ENCODE results near the gene UQCC2. TPM values are rescaled to one million over a fixed set of nuclear protein-coding genes. Genes with fewer than 3 reads are reported as not detected.

The UQCC2 gene
- total RNA-seq, 1 experiment from 2014 or later = 99.2 TPM

DNA sequence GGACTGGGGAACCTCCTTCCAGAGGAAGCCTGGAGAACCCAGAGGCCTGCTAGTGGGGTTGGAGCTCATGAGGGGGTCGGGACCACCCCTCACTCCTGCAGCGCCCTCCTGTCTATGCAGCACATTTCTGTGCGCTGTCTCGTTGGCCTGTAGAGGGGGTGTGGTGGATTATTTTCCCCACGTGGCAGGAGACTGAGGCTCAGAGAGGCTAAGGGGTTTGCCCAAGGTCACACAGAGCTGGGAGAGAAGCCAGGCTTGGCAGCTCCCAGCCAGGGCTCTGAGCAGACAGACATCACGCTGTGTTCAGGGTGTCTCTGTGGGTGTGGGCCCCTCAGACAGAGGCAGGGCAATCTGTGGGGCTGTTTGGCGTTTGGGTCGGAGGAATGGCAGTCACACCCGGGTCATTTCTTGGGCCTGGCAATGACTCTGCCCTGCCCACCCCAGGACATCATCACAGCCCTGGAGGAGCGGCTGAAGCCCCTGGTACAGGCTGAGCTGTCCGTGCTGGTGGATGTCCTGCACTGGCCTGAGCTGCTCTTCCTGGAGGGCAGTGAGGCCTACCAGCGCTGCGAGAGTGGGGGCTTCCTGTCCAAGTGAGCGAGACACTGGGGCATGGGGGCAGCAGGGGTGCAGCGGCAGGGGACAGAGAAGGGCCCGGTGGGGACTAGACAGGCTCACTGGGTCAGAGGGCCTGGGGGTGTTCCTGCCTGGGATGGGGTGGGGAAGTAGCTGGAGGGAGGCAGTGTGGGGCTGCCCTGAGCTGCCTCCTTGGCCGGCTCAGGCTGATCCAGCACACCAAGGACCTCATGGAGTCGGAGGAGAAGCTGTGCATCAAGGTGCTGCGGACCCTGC lies 27.7 kb downstream of the UQCC2 start:
- H3K27ac ChIP-seq = no peak overlapping the region
- no peak overlapping the region for H3K4me3 ChIP-seq
- peaks cover 76% of the 10 kb centered on the region for H3K36me3 ChIP-seq
- no peak for DNase-seq (ENCODE audit: low read depth in 1 of 2, low spot score in 2 of 2)
- no peaks in the 10 kb centered on the region for H3K27me3 ChIP-seq (replicated peaks)
- peaks cover 1% of the 10 kb centered on the region; the same call in 1 of the 2 replicates for H3K4me1 ChIP-seq (replicated peaks)
- no peaks in the 10 kb centered on the region for H3K9me3 ChIP-seq (replicated peaks)

DNA sequence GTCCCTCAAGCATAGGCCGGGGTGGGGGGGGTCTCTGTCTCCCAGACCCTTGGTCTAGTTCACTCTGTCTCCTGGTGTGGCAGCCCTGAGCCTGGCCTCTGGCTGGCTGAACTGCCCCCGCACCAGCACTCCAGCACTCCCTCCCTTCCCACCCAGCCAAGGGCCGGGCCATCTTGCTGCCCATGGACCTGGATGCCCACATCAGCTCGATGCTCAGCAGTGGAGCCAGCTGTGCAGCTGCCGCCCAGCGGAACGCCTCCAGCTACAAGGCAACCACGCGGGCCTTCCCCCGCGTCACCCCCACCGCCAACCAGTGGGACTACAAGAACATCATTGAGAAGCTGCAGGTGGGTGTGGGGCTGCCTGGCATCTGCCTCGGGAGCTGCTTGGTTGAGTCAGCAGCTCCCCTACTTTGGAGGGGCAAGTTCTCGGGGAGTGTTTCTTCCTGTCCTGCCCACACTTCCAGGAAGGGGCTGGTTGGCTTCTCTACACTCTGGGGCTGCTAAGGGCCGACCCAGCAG lies 28.4 kb downstream of the UQCC2 start:
- no peaks in the 10 kb centered on the region for H3K4me1 ChIP-seq (replicated peaks)
- no peak overlapping the region for H3K4me3 ChIP-seq
- no peaks in the 10 kb centered on the region for H3K27me3 ChIP-seq (replicated peaks)
- H3K27ac ChIP-seq = no peak overlapping the region
- DNase-seq (ENCODE audit: low read depth in 1 of 2, low spot score in 2 of 2) = no peak
- peaks cover 75% of the 10 kb centered on the region for H3K36me3 ChIP-seq
- no peaks in the 10 kb centered on the region for H3K9me3 ChIP-seq (replicated peaks)

DNA sequence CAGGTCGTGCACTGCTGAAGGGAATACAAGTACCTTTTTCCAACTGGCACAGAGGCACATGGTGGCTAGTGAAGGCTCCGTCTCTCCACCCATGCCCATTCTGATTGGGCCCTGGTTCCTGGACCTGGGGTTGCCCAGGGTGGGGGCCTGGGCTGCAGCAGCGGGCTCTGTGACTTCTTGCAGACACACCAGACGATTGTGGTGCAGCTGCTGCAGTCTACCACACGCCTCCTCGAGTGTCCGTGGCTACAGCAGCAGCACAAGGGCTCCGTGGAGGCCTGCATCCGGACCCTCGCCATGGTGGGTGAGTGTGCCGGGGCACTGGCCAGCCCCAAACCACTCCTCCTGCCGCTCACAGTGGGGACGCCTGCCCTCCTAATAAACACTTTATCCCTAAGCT lies 29.2 kb downstream of the UQCC2 start:
- no peak overlapping the region for H3K4me3 ChIP-seq
- no peak overlapping the region for H3K27ac ChIP-seq
- no peaks in the 10 kb centered on the region for H3K27me3 ChIP-seq (replicated peaks)
- no peaks in the 10 kb centered on the region for H3K9me3 ChIP-seq (replicated peaks)
- H3K4me1 ChIP-seq (replicated peaks) = peaks cover 4% of the 10 kb centered on the region
- DNase-seq (ENCODE audit: low read depth in 1 of 2, low spot score in 2 of 2) = no peak
- peaks cover 75% of the 10 kb centered on the region for H3K36me3 ChIP-seq

DNA sequence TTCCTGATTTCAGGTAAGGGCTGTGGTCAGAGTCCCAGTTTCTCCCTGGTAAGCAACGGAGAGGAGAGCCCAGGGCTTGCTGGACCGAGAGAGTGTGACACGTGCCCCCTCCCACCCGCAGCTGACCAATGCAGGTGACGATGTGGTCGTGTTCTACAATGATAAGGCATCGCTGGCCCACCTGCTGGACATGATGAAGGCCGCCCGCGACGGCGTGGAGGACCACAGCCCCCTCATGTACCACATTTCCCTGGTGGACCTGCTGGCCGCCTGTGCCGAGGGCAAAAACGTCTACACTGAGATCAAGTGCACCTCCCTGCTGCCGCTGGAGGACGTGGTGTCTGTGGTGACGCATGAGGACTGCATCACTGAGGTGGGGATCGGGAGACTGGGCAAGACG lies 31.7 kb downstream of the UQCC2 start:
- no peak overlapping the region for H3K4me3 ChIP-seq
- H3K27ac ChIP-seq = no peak overlapping the region
- peaks cover 24% of the 10 kb centered on the region for H3K4me1 ChIP-seq (replicated peaks)
- H3K9me3 ChIP-seq (replicated peaks) = no peaks in the 10 kb centered on the region
- no peaks in the 10 kb centered on the region for H3K27me3 ChIP-seq (replicated peaks)
- no peak for DNase-seq (ENCODE audit: low read depth in 1 of 2, low spot score in 2 of 2)
- peaks cover 79% of the 10 kb centered on the region for H3K36me3 ChIP-seq

DNA sequence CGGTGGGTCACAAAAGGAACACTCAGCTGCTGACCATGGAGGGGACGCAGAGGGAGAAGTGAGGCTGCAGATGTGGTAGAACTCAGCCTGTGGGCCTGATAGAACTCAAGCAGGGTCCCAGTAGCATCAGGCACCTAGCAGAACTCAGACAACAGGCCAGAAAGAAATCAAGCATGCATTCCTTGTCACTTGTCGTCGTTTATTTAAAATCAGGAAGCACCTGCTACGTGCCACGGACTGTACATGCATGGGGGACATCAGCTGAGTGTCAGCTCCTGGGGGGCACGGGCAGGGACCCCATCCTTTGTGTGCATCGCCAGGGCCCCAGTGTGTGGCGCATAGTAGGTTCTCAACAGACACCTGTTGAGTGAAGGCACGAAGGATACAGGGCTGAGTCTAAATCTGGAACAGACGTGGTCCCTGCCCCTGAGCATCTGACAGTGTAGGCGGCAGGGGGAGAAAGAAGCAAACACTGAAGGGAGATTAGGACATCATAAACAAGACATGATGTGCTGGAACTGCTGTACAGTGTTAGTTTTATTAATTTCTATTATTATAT lies 32.5 kb downstream of the UQCC2 start:
- Histone ChIP-seq H3K9me3 (replicated peaks) (no peaks in the 10 kb centered on the region), H3K4me1 (replicated peaks) (peaks cover 26% of the 10 kb centered on the region), H3K4me3 (no peak overlapping the region), H3K27ac (no peak overlapping the region), H3K27me3 (replicated peaks) (no peaks in the 10 kb centered on the region), H3K36me3 (peaks cover 79% of the 10 kb centered on the region)
- DNase-seq (ENCODE audit: low read depth in 1 of 2, low spot score in 2 of 2) = no peak

DNA sequence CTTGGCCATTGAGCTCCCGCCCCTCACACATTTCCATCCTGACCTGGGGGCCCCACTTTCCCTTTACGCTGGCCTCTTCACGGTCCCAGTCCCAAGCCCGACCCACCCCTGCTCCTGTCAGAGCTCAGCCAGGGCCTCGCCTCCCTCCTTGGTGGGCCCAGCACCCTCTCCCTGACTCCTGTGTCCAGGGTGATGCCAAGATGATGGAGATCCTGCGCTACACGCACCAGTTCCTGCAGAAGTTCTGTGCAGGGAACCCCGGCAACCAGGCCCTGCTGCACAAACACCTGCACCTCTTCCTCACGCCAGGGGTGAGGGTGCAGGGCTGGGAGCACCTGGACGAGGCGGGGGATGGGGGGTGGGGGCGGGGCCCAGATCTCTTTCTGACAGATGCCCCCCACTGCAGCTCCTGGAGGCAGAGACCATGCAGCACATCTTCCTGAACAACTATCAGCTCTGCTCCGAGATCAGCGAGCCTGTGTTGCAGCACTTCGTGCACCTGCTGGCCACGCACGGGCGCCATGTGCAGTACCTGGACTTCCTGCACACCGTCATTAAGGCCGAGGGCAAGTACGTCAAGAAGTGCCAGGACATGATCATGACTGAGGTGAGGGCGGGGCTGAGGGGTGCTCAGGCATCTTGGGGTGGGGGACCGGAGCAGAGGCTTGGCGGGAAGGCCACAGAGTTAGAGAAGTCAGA lies 33.1 kb downstream of the UQCC2 start:
- Histone ChIP-seq H3K27ac (no peak overlapping the region), H3K9me3 (replicated peaks) (no peaks in the 10 kb centered on the region), H3K27me3 (replicated peaks) (no peaks in the 10 kb centered on the region), H3K4me3 (no peak overlapping the region), H3K4me1 (replicated peaks) (peaks cover 28% of the 10 kb centered on the region), H3K36me3 (peaks cover 79% of the 10 kb centered on the region)
- DNase-seq (ENCODE audit: low read depth in 1 of 2, low spot score in 2 of 2) = no peak

DNA sequence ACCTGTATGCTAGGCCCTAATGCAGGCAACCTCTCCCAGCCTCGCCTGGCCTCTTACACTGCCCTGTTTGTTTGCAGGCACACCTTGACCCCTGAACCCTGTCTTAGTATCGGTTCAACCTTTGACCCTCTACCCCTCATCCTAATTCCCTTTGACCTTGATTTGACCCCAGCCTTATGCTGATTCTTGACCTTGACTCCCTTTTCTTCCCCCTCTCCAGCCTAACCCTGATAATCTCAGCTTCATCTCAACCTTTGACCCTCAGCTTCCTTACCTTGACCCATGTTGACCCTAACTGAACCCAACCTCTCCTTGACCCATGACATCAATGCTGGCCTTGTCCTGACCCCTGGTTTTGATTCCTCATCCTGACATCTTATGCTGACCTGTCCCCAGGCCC lies 33.8 kb downstream of the UQCC2 start:
- H3K9me3 ChIP-seq (replicated peaks) = no peaks in the 10 kb centered on the region
- H3K36me3 ChIP-seq = peaks cover 75% of the 10 kb centered on the region
- peak overlapping the region; percentile 42; the same call in 1 of the 2 replicates for H3K27ac ChIP-seq
- no peak overlapping the region for H3K4me3 ChIP-seq
- no peaks in the 10 kb centered on the region for H3K27me3 ChIP-seq (replicated peaks)
- H3K4me1 ChIP-seq (replicated peaks) = peaks cover 35% of the 10 kb centered on the region
- DNase-seq (ENCODE audit: low read depth in 1 of 2, low spot score in 2 of 2) = no peak

DNA sequence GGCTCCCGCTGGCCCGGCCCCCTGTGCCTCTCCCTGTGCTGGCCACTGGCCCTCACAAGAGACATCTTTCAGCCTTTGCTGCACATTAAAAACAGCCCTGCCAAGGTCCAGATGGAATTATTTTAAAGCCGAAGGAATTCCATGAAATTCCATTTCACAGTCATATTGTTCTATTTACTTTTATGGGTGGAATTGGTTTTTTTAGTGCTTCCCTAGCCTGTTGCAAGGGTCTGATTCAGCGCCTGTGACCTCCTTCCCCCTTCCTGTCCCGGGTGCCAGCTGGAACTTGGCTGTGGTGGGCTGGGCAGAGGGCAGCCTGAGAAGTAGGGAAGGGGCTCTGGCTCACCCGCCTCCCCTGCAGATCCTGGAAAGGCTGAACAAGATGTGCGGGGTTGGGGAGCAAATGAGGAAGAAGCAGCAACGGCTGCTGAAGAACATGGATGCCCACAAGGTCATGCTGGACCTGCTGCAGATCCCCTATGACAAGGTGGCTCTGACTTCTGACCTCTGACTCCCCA lies 34.3 kb downstream of the UQCC2 start:
- peak overlapping the region; percentile 42; the same call in 1 of the 2 replicates for H3K27ac ChIP-seq
- H3K9me3 ChIP-seq (replicated peaks) = no peaks in the 10 kb centered on the region
- H3K27me3 ChIP-seq (replicated peaks) = no peaks in the 10 kb centered on the region
- H3K4me3 ChIP-seq = no peak overlapping the region
- H3K4me1 ChIP-seq (replicated peaks) = peaks cover 39% of the 10 kb centered on the region
- DNase-seq (ENCODE audit: low read depth in 1 of 2, low spot score in 2 of 2) = no peak
- H3K36me3 ChIP-seq = peaks cover 74% of the 10 kb centered on the region

DNA sequence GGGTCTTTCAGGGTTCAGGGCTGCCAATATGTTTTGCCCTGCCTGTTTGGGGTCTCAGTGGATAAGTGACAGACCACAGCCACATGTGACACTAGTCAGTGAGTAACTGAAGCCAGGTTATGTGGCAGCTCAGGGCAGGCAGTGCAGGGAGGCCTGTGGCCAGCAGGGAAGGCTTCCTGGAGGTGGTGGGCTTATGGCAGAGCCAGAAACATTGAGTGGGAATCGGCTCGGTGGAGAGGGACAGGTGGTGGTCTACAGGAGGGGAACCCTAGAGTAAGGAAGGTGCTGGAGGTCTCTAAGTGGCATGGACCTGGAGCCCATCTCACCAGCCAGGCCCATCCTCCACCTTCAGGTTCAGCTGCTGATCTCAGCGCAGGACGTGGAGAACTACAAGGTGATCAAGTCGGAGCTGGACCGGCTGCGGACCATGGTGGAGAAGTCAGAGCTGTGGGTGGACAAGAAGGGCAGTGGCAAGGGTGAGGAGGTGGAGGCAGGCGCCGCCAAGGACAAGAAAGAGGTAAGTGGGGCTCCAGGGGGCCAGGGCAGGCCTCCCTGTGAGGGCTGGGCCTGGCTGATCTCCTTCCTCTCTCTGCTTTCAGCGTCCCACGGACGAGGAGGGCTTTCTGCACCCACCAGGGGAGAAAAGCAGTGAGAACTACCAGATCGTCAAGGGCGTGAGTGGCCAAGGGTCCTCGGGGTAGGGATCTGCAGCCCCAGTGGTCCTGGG lies 34.9 kb downstream of the UQCC2 start:
- H3K27ac ChIP-seq = peak overlapping the region; percentile 42; the same call in 1 of the 2 replicates
- no peaks in the 10 kb centered on the region for H3K27me3 ChIP-seq (replicated peaks)
- H3K4me3 ChIP-seq = no peak overlapping the region
- no peak for DNase-seq (ENCODE audit: low read depth in 1 of 2, low spot score in 2 of 2)
- peaks cover 39% of the 10 kb centered on the region for H3K4me1 ChIP-seq (replicated peaks)
- peaks cover 78% of the 10 kb centered on the region for H3K36me3 ChIP-seq
- no peaks in the 10 kb centered on the region for H3K9me3 ChIP-seq (replicated peaks)

DNA sequence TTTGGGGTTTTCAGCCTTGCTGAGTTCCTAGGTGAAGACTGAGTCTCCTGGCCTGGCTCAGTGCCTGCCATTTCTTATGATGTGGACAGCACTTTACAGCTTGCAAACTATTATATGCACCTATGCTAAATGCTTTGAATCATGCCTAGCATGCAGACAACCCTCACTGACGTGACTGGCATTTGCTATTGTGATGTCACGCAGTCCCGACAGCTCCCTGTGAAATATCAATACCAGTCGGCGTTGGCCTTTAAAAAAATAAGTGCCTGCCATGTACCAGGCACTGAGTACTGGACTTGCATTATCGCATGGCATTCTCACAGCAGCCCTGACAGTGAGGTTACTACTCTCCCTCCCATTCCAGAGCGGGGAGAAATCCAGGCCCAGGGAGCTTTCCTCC lies 35.5 kb downstream of the UQCC2 start:
- H3K27me3 ChIP-seq (replicated peaks) = no peaks in the 10 kb centered on the region
- peaks cover 78% of the 10 kb centered on the region for H3K36me3 ChIP-seq
- no peak for DNase-seq (ENCODE audit: low read depth in 1 of 2, low spot score in 2 of 2)
- no peak overlapping the region for H3K27ac ChIP-seq
- peaks cover 39% of the 10 kb centered on the region for H3K4me1 ChIP-seq (replicated peaks)
- no peaks in the 10 kb centered on the region for H3K9me3 ChIP-seq (replicated peaks)
- no peak overlapping the region for H3K4me3 ChIP-seq

DNA sequence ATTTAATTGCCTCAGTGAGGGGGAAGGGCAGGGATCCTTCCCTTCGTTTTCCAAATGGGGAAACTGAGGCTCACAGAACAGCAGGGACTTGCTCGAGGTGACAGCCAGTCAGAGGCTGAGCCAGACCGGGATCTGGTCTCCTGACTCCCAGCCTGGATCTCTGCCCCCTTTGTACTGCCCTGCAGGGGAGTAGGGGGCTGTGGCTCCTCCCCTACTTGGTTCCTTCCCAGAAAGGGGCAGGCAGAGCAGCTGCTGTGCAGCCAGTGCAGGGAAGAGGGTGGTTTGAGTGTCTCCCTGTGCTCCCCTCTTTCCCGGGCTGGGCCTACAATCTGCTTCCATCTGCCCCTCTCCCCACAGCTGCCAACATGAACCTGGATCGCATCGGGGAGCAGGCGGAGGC lies 37.6 kb downstream of the UQCC2 start:
- H3K4me1 ChIP-seq (replicated peaks) = peaks cover 39% of the 10 kb centered on the region
- H3K27ac ChIP-seq = no peak overlapping the region
- H3K36me3 ChIP-seq = peaks cover 79% of the 10 kb centered on the region
- no peaks in the 10 kb centered on the region for H3K9me3 ChIP-seq (replicated peaks)
- H3K4me3 ChIP-seq = no peak overlapping the region
- no peaks in the 10 kb centered on the region for H3K27me3 ChIP-seq (replicated peaks)
- no peak for DNase-seq (ENCODE audit: low read depth in 1 of 2, low spot score in 2 of 2)

DNA sequence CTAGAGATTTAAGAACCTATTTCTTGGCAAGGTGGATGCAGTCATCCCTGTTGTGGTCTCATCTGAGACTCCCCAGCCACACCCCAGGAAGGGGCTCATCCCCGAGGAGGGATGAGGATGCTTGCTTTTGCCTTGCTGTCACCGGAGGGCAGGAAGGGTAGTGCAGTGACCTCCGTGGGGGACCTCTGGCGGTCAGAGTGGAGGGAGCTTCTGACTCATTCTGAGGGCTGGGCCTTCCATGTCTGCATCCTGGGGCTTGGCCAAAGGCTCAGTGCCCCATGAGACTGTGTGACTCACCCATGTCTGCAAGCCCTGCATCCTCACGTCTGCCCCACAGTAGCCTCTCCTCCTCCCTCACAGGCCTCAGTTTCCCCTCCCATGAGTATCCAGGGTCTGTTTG lies 38.7 kb downstream of the UQCC2 start:
- peaks cover 39% of the 10 kb centered on the region for H3K4me1 ChIP-seq (replicated peaks)
- no peaks in the 10 kb centered on the region for H3K9me3 ChIP-seq (replicated peaks)
- no peaks in the 10 kb centered on the region for H3K27me3 ChIP-seq (replicated peaks)
- no peak overlapping the region for H3K27ac ChIP-seq
- peak; percentile 73 to 94 for DNase-seq (ENCODE audit: low read depth in 1 of 2, low spot score in 2 of 2)
- H3K36me3 ChIP-seq = peaks cover 80% of the 10 kb centered on the region
- no peak overlapping the region for H3K4me3 ChIP-seq

DNA sequence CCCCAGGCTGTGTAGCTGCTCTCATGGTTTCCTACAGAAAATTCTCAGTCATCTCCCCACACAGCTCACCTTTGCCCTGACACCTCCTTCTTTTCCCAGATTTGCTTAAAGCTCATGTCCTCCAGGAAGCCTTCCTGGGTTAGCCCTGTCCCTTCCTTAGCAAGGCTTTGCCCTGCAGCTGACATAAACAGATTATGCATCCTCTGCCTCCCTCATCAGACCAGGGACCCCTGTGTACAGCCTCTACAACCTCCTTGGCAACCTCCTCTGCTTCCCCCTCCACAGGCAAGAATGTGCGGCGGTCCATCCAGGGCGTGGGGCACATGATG lies 39.8 kb downstream of the UQCC2 start:
- DNase-seq (ENCODE audit: low read depth in 1 of 2, low spot score in 2 of 2) = no peak
- no peak overlapping the region for H3K4me3 ChIP-seq
- H3K36me3 ChIP-seq = peaks cover 80% of the 10 kb centered on the region
- no peak overlapping the region for H3K27ac ChIP-seq
- no peaks in the 10 kb centered on the region for H3K9me3 ChIP-seq (replicated peaks)
- no peaks in the 10 kb centered on the region for H3K27me3 ChIP-seq (replicated peaks)
- H3K4me1 ChIP-seq (replicated peaks) = peaks cover 28% of the 10 kb centered on the region

All from SJSA1 (cell line).